T-helper 2 cell treated with Interferon-gamma antibody and Interleukin-4, amounts not matched to agents 100 ng/mL and 5 ng/mL, for 36 hours (primary cell): ENCODE results near the gene TMEM116. TPM values are rescaled to one million over a fixed set of nuclear protein-coding genes. Genes with fewer than 3 reads are reported as not detected.

Experiments
- intact Hi-C: fragments of 100-400 bp; cut with micrococcal nuclease; formaldehyde crosslinking; loops from one replicate; pipeline ENCODE4 v1.15.1; 2023
- total RNA-seq: library from RNA; stranded (reverse); gene quantifications from 2 replicates; pipeline ENCODE4 v1.2.3, GENCODE V29; 2022

TMEM116 gene
- total RNA-seq, 1 donor from 2014 or later = 11.5 TPM

- intact Hi-C loops = no loop called here
Measured at GRCh38 chr12:111905502-111905901, 107.5 kb downstream of the TMEM116 start.

GRCh38 chr12:111904446-111904975 lies 108.5 kb downstream of the TMEM116 start:
- intact Hi-C loops = no loop called here

DNA sequence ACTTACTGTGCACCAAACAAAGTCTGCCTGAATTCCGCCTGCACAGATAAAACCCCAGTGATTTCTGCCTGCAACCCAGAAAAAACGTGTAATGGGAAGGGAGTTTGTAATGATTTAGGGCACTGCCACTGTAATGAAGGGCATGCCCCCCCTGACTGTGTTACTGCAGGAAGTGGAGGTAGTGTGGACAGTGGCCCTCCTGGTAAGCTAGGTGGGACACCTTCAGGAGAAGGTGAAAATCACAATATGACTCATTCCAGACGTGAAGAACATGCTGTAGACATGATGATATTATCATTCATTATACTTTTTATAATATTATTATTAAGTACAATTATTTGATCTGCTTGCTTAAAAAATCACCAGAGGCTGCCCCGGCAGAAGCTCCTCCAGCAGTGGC lies 111.8 kb downstream of the TMEM116 start:
- intact Hi-C loops = no loop called here

DNA sequence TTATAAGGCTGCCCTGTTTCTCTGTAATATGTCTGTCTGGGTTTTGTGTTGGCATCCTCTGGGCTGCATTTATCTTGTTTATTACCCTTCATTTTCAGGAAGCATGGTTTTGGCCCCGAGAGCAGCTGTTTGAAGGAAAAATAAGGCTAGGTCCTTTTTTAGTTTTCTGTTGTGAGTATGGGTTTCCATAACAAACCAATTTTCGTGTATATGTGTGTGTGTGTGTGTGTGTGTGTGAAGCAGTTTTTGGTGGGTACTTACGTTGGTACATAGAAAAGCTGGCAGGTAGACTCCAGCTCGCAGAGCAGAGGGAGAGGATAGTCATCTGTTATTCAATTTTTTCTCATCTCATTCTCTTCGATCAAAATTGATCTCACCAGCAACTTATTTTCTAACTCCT lies 118.4 kb downstream of the TMEM116 start:
- intact Hi-C loops = no loop called here

DNA sequence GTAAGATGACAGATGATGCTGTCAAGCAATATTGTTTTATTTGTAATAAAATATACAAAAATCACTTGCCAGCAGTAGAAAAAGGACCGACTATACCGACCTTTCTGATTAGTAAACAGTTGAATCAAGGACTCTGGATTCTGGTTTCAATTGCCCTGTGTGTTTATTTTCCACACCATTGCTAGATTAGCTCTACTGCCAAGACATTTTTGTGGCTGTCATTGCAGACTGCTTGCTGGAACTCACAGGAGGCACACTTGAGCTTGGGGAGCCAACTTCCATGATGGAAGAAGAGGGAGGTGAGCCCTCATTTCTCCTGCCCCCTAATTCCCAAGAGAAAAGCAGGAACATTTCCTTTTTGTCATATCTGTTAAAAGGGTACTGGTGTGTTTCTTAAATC lies 119.7 kb downstream of the TMEM116 start:
- intact Hi-C loops = no loop called here

GRCh38 chr12:111887926-111888745 lies 124.8 kb downstream of the TMEM116 start:
- intact Hi-C loops = no loop called here

DNA sequence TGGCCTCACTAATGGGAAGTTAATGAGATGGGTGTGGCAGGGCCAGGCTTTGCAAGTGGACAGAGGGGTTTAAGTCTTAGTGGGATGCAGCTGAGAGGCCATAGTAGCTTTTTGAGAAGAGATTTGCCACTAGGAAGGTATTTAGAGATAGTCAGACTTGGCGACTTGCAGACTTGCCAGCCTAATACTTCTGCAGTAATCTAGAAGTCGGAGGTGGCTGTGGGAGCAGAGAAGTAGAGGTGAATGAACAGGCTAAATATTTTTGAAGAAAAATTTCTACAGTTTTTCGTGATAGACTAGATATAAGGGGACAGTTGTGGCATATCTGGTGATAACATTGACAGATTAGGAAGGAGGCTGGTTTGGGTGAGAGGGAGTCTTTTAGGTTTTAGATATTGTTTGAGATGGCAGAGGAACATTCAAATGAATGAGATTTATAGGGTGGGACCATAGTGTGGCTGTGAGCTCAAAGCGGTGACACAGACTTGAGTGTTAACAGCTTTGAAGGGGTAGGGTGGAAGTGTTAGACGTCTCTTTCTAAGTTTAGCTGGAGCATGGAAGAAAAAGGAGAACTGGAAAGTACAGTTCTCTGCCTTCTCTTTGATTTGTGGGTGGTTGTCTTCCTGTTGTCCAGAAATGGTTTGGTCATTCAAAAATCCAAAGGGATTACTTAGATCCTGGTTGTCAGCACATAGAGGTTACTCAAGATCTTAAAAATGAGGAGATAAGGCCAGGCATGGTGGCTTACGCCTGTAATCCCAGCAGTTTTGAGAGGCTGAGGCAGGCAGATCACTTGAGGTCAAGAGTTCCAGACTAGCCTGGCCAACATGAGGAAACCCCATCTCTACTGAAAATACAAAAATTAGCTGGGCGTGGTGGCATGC lies 126.1 kb downstream of the TMEM116 start:
- intact Hi-C loops = no loop called here

DNA sequence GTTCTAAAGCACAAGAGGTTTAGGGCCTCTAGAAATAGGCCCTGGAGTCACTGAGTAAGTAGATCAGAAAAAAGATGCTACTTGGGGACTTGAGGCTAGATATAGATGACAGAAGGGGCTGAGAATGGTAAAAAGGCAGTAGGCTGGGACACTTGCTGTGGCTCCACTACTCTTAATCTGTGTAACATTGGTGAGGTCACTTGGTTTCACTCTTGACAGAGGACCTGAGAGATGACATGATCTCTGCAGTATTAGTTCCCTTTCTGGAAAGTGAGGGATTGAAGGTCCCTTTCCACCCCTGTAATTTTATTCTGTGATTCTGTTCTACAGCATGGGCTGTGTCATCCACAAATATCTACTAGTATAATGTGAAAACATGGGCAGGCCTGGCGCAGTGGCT lies 131.2 kb downstream of the TMEM116 start:
- intact Hi-C loops = no loop called here

Other genes starting within 250 kb of the TMEM116 start
- gene ALDH2, start 246.2 kb downstream of the TMEM116 start, total RNA-seq = 0.52 and 0.57 TPM in 2 replicates
- 47.9 and 48.0 TPM in 2 replicates for gene MAPKAPK5, start 170.9 kb downstream of the TMEM116 start, total RNA-seq
- 121 and 124 TPM in 2 replicates for gene ERP29, start 261 bp upstream of the TMEM116 start, total RNA-seq
- gene NAA25, start 95.6 kb upstream of the TMEM116 start, total RNA-seq = 33.6 and 38.8 TPM in 2 replicates
- gene TRAFD1, start 112.4 kb upstream of the TMEM116 start, total RNA-seq = 50.8 and 53.4 TPM in 2 replicates